AG04449 (cell line): ENCODE data around the gene GAK.
A peak's percentile ranks its signal among the peaks of the same experiment; 100 is the strongest.

ENCODE experiments used
- CTCF ChIA-PET: fragments of 350-600 bp; formaldehyde crosslinking; extraction: SDS; loops from one replicate; lab custom pipeline; 2021; ENCODE audit warnings: antibody characterized with exemption; lab: Yijun Ruan, JAX
- POLR2A ChIA-PET: fragments of 400-600, 350-600 bp; formaldehyde crosslinking; extraction: SDS; loops from one replicate; lab custom pipeline; 2020; ENCODE audit warnings: antibody characterized with exemption, inconsistent platforms; lab: Yijun Ruan, JAX
- DNase-seq: peaks from one replicate; pipeline ENCODE4 v3.0.0-alpha.2; 2010; ENCODE audit warnings: low read depth, low spot score
- H3K4me3 ChIP-seq: 2 replicates; pipeline ENCODE4 v1.5.1; 2011; ENCODE audit warnings: low read depth, mild to moderate bottlenecking, control low read depth, low read length
- TF ChIP-seq, protein P1 (sequence below): IDR thresholded peaks from one replicate; pipeline ENCODE4 v1.5.1; 2011; ENCODE audit warnings: mild to moderate bottlenecking, moderate library complexity, low read length, control low read depth, inconsistent platforms; ENCODE audit not compliant: insufficient read depth; ENCODE audit errors: missing control alignments

GAK gene

GRCh38 chr4:880684-881405 is 51.3 kb downstream of the GAK start:
- TF ChIP-seq, protein P1, sequence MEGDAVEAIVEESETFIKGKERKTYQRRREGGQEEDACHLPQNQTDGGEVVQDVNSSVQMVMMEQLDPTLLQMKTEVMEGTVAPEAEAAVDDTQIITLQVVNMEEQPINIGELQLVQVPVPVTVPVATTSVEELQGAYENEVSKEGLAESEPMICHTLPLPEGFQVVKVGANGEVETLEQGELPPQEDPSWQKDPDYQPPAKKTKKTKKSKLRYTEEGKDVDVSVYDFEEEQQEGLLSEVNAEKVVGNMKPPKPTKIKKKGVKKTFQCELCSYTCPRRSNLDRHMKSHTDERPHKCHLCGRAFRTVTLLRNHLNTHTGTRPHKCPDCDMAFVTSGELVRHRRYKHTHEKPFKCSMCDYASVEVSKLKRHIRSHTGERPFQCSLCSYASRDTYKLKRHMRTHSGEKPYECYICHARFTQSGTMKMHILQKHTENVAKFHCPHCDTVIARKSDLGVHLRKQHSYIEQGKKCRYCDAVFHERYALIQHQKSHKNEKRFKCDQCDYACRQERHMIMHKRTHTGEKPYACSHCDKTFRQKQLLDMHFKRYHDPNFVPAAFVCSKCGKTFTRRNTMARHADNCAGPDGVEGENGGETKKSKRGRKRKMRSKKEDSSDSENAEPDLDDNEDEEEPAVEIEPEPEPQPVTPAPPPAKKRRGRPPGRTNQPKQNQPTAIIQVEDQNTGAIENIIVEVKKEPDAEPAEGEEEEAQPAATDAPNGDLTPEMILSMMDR: no peak
- POLR2A ChIA-PET: no interaction called here
- no peak for DNase-seq
- CTCF ChIA-PET: no interaction called here
- H3K4me3 ChIP-seq: no peak overlapping the region

DNA sequence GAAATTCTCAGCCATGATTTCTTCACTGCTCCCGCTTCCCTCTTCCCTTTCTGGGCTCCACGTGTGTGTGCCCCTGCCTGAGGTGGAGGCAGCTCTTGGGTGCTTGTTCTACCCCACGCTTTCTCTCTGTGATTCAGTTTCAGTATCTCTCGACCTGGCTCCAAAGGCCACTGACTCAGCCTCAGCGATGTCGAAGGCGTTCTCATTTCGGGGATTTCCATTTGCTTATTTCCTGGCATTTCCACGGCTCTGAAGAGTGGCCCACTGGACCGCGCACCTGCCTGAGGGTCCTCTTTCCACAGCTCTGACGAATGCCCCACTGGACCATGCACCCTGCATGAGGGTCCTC is 52.4 kb downstream of the GAK start:
- ChIA-PET CTCF (no interaction called here), POLR2A (no interaction called here)
- no peak overlapping the region for H3K4me3 ChIP-seq
- no peak for DNase-seq
- TF ChIP-seq, protein P1: no peak

GRCh38 chr4:878796-879728 is 53.1 kb downstream of the GAK start:
- TF ChIP-seq, protein P1: no peak
- ChIA-PET POLR2A (no interaction called here), CTCF (no interaction called here)
- no peak for DNase-seq
- no peak overlapping the region for H3K4me3 ChIP-seq

DNA sequence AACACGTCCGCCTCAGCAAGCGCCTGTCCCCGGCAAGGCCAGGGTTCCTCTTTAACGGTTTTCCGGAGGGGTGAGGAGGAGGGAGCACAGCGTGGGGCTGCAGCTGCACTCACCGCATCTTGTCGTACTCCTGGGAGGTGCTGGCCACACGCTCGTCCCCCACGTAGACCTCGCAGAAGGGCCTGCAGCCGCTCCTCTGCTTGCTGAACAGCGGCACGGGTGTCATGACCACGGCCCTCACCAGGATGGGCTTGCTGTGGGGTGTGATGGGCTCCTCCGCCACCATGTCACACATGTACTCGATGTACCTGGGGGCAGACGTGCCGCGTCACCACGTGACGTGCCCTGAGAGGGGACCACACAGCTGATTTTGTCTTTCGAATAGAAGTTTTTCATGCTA is 54.6 kb downstream of the GAK start:
- ChIA-PET CTCF (interaction anchor here (1.6 kb wide), 1 partner anchor 135 kb away, joined by 4 read pairs; no protein-coding TSS in a partner anchor), POLR2A (no interaction called here)
- DNase-seq: no peak
- TF ChIP-seq, protein P1: no peak
- no peak overlapping the region for H3K4me3 ChIP-seq

GRCh38 chr4:876780-877179 is 55.3 kb downstream of the GAK start:
- no peak overlapping the region for H3K4me3 ChIP-seq
- ChIA-PET POLR2A (no interaction called here), CTCF (interaction anchor here (1.2 to 1.6 kb wide), 2 partner anchors 13 to 134 kb away, joined by 3 to 4 read pairs; no protein-coding TSS in a partner anchor)
- DNase-seq: no peak
- TF ChIP-seq, protein P1: peak; percentile 3
